K562 (cell line): ENCODE measurements around the gene ATRNL1. TPM values are rescaled to one million over a fixed set of nuclear protein-coding genes. Genes with fewer than 3 reads are reported as not detected.

Experiments used
- ELF4 ChIP-seq: fragments of 450-650 bp; formaldehyde crosslinking; IDR thresholded peaks from 2 replicates; pipeline ENCODE4 v1.4.0; 2022; ENCODE audit warnings: missing genetic modification characterization
- FOXP4 ChIP-seq: sonication (generic); formaldehyde crosslinking; IDR thresholded peaks from 2 replicates; pipeline ENCODE4 v1.8.0; 2022; ENCODE audit warnings: mild to moderate bottlenecking, missing genetic modification reagents, borderline replicate concordance
- NR4A1 ChIP-seq, 2 experiments: fragments of 250-450 bp in 1 of 2; fragments of 450-650 bp in 1 of 2; sonication (Bioruptor Pico) in 1 of 2; IDR thresholded peaks; 2 replicates each; pipeline versions ENCODE4 v1.4.0 to v1.6.1; 2016 to 2020; ENCODE audit warnings: mild to moderate bottlenecking in 2 of 2, missing compliant biosample characterization in 1 of 2, missing genetic modification characterization in 1 of 2, moderate library complexity in 1 of 2
- PHB ChIP-seq: fragments of 250-450 bp; sonication (Bioruptor Pico); IDR thresholded peaks from 2 replicates; pipeline ENCODE4 v1.5.0; 2021
- POLR2B ChIP-seq: fragments of 450-650 bp; IDR thresholded peaks from 2 replicates; pipeline ENCODE4 v1.6.1; 2018; ENCODE audit warnings: low read depth; ENCODE audit not compliant: partially characterized antibody
- PRPF4 ChIP-seq: fragments of 200-400 bp; formaldehyde crosslinking; IDR thresholded peaks from one replicate; pipeline ENCODE4 v1.6.1; 2017; ENCODE audit warnings: low read length, low read depth, mild to moderate bottlenecking; ENCODE audit not compliant: insufficient read depth, poor library complexity, severe bottlenecking
- RBM25 ChIP-seq: fragments of 200-400 bp; formaldehyde crosslinking; IDR thresholded peaks from 2 replicates; pipeline ENCODE4 v1.6.1; 2018; ENCODE audit warnings: low read length, low read depth, moderate library complexity; ENCODE audit not compliant: severe bottlenecking
- REST ChIP-seq, 2 experiments: fragments of 450-650 bp; formaldehyde crosslinking in 1 of 2; IDR thresholded peaks; 2 replicates each; pipeline versions ENCODE4 v1.4.0 to v1.6.1; 2014 to 2020; ENCODE audit warnings: mild to moderate bottlenecking in 2 of 2, borderline replicate concordance in 1 of 2, low read depth in 1 of 2
- SNIP1 ChIP-seq: fragments of 450-650 bp; IDR thresholded peaks from 2 replicates; pipeline ENCODE4 v1.7.1; 2017; ENCODE audit warnings: low read depth, mild to moderate bottlenecking
- ZNF253 ChIP-seq: fragments of 250-450 bp; sonication (Bioruptor Pico); conservative IDR thresholded peaks from 2 replicates; pipeline ENCODE4 v1.6.1; 2021; ENCODE audit warnings: mild to moderate bottlenecking
- ZNF766 ChIP-seq: fragments of 200-800 bp; sonication (Bioruptor generic); conservative IDR thresholded peaks from 2 replicates; pipeline ENCODE4 v1.6.1; 2016; ENCODE audit warnings: missing genetic modification characterization, missing compliant biosample characterization
- ZNF79 ChIP-seq: fragments of 250-450 bp; sonication (Bioruptor Pico); IDR thresholded peaks from 2 replicates; pipeline ENCODE4 v1.4.0; 2020; ENCODE audit warnings: low read depth, mild to moderate bottlenecking, moderate library complexity
- polyA plus RNA-seq, 8 experiments: library from polyadenylated mRNA; depleted of rRNA in 4 of 8; stranded (reverse) in 5 of 8; unstranded in 3 of 8; fragments of >200 nt; fragmentation: Nextera tagmentation in 2 of 8; fragmentation: Illumina TruSeq in 1 of 8; extraction: Ambion mirVana in 2 of 8; extraction: Trizol in 1 of 8; gene quantifications; 2 replicates each; pipeline versions ENCODE4 v1.2.1 to v1.2.3, GENCODE V29; 2011 to 2014; ENCODE audit warnings: inconsistent platforms in 1 of 8, missing spikeins in 1 of 8
- total RNA-seq, 7 experiments: library from RNA; depleted of rRNA in 6 of 7; stranded (reverse); fragments of >200 nt in 6 of 7; fragmentation: Illumina TruSeq in 2 of 7; extraction: Trizol in 2 of 7; gene quantifications; 2 replicates each; pipeline versions ENCODE4 v1.2.1 to v1.2.3, GENCODE V29; 2011 to 2021; ENCODE audit warnings: low replicate concordance in 1 of 7

The ATRNL1 gene
- total and polyA plus RNA-seq, 9 of the 15 experiments (the other 6 are each of a cell fraction or from before 2014, with no cell fraction given) = 0.18 TPM; not detected in 8

- TF ChIP-seq REST (IDR thresholded peaks at IDR 0.05; ENCODE audit: borderline replicate concordance) = no peak
- TF ChIP-seq REST (CRISPR knock-in tag; IDR thresholded peaks at IDR 0.05; ENCODE audit: low read depth) = no peak
- TF ChIP-seq PRPF4 = no peak
- no peak for TF ChIP-seq FOXP4 (CRISPR knock-in tag)
- no peak for TF ChIP-seq ZNF253 (CRISPR knock-in tag)
- TF ChIP-seq POLR2B = no peak
- TF ChIP-seq SNIP1 = no peak
- TF ChIP-seq ZNF79 (CRISPR knock-in tag) = no peak
- no peak for TF ChIP-seq NR4A1 (CRISPR knock-in tag; IDR thresholded peaks at IDR 0.05)
- TF ChIP-seq NR4A1 (tag; IDR thresholded peaks at IDR 0.05) = no peak
- TF ChIP-seq ELF4 = no peak
- TF ChIP-seq ZNF766 (CRISPR knock-in tag) = no peak
- TF ChIP-seq RBM25 = no peak
- TF ChIP-seq PHB (CRISPR knock-in tag) = no peak
These were observed 348.9 kb downstream of the ATRNL1 start (continued) for GRCh38 chr10:115441907-115442545.
